ENCODE measurements around the gene LPIN2.

DNA sequence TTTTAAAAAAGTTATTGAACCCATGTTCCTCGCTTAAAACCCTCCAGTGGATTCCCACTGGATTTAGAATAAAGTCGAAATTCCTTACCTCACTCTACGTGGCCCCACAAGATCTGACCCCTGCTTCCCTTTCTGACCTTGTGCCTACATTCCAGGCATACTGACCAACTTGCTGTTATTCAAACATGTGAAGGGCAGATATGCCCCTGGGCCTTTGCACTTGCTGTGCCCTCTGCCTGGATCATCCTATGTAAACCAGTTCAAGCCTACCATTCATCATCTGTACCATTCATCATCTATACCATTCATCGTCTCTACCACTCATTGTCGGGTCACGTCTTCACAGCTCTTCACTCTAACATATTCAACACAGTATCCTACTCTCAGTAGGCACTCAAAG, 41.3 kb upstream of the LPIN2 start:
- TF ChIP-seq POLR2A (IDR thresholded peaks at IDR 0.05) (no peak), POLR2AphosphoS5 (IDR thresholded peaks at IDR 0.05) (no peak)
- TF ChIP-seq, protein P1, sequence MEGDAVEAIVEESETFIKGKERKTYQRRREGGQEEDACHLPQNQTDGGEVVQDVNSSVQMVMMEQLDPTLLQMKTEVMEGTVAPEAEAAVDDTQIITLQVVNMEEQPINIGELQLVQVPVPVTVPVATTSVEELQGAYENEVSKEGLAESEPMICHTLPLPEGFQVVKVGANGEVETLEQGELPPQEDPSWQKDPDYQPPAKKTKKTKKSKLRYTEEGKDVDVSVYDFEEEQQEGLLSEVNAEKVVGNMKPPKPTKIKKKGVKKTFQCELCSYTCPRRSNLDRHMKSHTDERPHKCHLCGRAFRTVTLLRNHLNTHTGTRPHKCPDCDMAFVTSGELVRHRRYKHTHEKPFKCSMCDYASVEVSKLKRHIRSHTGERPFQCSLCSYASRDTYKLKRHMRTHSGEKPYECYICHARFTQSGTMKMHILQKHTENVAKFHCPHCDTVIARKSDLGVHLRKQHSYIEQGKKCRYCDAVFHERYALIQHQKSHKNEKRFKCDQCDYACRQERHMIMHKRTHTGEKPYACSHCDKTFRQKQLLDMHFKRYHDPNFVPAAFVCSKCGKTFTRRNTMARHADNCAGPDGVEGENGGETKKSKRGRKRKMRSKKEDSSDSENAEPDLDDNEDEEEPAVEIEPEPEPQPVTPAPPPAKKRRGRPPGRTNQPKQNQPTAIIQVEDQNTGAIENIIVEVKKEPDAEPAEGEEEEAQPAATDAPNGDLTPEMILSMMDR (IDR thresholded peaks at IDR 0.05), result no peak

All from breast epithelium (tissue), 3 donors.